ENCODE results near the gene NCAM1.
A peak's percentile ranks its signal among the peaks of the same experiment; 100 is the strongest.

NCAM1 gene

DNA sequence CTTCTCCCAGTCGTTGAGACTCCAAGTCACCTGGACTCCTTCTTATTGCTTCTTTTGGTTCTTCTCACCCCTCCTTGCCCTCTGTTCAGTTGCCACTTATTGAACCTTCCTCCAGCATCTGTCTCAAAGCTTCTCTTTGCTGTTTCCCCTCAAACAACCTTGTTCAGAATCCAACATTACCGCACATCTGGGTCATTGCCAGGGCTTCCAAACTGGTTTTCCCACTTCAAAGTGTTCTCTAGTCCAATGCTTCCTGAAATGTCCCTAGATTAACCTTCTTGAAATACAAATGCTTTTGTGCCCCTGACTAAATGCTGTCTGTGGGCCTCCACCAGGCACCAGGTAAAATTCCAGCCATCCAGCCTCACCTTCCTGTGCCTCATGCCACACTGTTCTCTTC, 252.3 kb downstream of the NCAM1 start:
- DNase-seq = no peak

DNA sequence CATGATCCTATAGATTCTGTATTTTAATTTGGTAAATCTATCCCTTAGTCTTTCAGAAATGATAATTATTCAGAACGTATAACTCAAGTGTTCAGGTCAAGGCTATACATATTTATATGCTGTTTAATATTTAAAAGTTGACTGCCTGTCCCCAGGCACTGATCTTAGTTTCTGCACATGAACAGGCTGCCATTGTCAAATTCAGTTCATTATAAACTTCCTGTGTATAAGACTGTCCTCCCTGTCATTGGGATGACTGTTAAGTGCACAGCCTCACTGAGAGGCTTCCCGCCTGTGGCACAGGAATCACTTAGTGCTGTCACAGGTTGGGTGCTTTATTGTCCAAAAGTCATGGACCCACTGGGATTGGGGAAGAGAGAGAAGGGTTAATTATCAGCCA, 261.0 kb downstream of the NCAM1 start:
- no peak for DNase-seq

DNA sequence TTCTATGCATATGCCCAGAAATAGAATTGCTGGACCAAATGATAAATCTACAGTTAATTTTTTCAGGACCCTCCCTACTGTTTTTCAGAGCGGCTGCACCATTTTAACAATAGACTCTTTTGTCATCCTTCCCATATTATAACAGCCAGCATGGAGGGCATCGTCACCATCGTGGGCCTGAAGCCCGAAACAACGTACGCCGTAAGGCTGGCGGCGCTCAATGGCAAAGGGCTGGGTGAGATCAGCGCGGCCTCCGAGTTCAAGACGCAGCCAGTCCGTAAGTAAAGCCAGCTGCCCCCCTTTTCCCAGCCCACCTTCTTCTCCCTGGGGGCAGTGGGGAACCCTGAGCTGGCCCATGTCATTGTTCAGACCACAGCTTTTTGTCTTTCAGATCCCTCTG, 273.7 kb downstream of the NCAM1 start:
- no peak for DNase-seq

DNA sequence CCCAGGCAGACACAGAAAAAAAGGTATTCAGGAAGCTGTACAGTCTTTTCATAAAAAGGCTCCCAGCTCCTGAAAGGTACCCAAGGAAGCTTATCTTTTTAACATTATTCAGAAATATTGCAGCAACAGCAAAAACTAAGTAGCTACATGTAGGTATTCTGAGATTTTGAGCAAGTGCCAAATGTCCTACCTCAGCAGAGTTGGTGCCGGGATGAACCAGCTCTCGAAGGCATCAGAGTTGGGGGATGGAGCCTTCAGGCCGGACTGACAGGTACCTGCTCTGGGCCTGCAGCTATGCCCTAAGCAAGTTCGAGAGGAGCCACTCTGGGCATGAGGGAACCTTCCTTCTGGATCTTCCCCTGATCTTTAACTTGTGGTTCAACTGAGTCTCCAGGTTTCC, 276.0 kb downstream of the NCAM1 start:
- no peak for DNase-seq

DNA sequence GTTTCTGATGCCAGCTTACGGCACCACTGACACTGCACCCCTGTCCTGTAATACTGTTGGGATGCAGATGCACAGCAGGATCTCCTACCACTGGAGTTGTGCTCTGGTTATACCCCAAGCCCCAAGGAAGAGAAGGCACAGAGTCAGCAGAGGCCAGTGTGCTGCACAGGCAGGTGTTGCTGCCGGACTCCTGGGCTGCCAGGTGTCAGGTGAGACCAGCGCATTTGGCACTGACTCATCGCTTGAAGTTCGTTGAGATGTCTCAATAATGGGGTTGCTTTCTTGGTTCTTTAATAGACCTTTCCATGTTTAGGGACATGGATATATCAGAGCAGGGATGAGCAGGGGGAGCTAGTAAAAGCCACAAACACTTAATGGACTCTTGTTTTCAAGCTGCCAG, 277.5 kb downstream of the NCAM1 start:
- DNase-seq = no peak

DNA sequence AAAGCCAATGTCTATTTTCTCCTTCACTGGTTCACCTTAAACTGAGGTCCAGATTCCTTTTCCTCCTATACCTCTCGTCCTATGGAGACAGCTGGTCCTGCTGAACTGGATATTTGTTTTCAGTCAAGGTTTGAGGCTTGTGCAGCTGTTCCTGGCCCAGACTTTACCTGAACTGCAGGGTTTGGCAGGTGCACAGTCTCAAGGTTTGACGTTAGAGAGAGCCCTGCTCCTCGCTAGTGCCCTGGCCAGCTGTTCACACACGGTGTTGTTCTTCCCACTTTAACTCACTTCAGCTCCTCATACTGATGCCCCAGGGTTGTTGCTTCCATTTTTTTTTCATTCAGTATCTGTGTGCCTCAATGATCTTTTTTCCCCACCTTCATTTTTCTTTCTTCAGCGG, 279.2 kb downstream of the NCAM1 start:
- no peak for DNase-seq

DNA sequence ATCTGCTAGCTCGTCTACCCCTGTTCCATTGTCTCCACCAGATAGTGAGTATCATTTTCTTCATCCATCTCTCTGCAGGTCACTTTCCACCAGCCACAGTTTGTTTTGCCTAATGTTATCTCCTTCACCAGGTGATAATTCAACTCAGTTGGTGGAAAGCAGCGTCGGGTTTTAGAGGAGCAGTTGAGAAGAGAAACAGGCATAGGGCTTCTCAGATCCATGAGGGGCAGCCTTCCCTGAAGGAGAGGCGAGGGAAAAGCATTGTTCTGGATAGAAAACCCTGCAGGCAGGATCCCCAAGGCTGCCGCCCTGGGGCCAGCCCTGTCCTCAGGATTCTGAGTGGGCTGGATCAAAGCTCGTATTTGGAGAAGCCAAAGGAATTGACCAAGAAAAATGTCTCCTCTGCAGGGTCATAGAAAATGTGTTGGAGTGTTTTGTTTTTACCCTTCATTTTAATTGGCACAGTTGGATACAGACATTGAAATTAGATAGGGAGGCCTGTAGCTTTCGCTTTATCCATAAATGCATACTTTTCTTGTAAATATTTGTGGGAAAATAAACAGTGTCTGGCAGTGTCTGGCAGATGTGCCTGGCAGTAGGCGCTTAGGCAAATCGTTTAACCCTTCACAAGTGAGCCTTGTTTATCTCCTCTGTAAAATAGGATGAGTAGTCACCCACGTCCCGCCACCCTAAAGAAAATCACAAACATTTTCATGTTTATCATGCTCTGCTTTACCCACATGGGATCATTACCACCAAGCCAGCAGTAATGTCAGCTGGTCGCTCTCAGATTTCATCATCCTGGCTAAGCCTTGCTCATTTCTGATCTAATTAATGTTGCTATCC, 279.8 kb downstream of the NCAM1 start:
- no peak for DNase-seq

DNA sequence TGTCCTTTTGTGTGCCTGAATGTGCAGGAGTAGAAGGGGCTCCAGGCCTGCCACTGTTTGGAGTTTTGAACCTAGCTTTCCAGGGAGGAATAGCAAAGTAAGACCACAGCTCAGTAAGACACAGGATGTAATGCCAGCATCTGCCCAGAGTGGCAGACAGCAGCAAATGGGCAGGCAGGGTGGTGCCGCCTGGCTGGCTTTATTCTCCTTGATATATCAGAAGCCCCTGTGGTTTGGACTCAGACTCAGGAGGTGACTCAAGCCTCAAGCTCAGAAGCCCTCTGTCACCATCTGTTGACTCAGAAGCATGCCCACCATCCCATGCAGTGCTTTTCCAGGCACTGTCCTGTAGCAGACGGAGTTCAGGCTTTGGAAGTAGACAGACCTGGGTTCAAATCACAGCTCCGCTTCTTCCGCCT, 280.4 kb downstream of the NCAM1 start:
- peak; percentile 38 for DNase-seq

DNA sequence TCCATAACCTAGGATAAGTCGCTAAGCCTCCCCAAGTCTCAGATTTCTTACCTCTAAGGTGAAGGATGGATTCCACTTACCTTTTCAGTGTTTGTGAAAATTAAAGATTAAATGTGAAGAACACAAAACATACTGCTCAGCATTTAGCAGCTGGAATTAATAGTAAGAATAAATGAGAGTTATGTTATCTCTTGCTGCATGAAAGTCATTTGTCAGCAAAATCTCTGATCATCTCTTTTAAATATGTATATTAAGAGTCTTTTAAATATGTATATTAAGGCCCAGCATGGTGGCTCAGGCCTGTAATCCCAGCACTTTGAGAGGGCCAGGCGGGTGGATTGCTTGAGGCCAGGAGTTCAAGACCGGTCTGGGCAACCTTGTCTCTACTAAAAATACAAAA, 280.8 kb downstream of the NCAM1 start:
- DNase-seq = no peak

DNA sequence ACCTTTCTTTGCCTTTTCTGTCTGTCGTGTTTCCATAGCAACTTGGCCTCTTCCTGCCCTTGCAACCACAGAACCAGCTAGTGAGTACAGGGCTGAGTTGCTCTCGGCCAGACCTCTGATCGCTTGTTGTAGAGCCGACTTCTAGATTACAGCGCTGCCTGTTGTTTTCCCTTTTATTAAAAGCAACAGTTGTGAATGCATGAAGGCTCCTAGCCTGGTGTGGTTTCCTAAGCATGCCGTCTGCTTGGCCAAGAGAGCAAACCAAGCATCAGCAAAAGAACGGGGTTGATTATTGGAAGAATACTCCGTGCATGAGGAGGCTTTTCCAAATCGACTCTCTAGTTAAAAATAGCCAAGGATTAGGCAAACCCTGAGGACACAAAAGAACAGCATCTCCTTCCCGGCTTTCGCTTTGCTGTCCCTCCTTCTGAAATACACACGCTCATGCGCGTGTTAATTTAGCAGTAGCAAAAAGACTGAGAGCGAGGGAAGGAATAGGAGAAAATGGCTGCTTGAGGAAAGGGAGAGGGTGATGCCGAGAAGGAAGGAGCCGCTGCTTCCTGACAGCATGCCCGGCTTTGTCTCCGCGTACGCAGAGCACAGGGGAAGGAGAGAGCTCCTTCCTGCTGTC, 281.7 kb downstream of the NCAM1 start:
- DNase-seq = peak; percentile 64

DNA sequence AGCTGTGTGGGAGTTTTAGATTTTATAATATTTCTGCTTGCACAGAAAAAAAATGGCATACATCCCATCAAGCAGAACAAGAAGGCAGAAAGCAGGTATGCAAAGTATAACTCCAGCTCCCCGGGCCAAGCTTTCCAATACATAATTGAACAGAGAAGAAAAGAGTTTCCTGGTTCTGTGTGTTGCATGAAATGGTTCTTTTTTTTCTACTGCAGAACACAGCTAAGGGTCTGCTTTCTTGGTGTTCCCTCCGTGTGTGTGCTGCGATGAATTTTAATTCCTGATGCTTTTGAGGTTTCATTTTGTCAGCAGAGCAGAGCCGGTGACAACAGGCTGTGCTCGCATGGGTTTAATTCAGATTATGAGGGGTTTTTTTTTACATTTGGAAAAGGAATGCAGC, 282.5 kb downstream of the NCAM1 start:
- DNase-seq = no peak

DNA sequence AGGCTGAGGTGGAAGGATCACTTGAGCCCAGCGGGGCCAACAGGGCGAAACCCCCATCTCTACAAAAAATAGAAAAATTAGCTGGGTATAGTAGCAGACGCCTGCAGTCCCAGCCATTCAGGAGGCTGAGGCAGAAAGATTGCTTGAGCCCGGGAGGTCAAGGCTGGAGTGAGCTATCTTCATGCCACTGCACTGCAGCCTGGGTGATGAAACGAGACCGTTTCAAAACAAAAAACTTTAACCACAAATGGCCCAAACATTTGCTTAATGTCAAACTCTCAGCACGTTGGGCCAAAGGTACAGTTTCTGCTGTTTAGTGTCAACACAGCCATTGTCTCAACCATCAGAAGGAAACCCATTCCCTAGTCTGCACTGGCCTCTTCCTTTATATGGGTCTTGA, 284.0 kb downstream of the NCAM1 start:
- DNase-seq = no peak

DNA sequence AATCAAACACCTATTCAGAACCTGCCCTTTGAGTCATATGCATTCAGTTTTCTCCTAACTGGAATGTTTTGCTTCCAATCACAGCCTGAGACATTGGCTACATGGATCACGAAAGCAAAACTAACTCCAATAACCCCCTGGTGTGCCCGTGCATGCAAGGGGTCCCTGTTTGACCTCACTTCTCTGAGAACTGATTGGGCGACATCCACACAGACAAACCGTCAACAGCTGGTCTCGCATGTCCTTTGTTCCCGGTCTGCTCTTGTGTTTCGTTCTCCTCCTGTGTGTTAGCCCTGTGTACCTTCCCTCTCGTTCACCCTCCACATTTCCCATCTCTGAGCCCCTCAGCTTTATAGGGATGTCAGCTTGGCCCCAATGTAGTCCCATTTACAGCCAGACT, 286.0 kb downstream of the NCAM1 start:
- DNase-seq = peak; percentile 78

DNA sequence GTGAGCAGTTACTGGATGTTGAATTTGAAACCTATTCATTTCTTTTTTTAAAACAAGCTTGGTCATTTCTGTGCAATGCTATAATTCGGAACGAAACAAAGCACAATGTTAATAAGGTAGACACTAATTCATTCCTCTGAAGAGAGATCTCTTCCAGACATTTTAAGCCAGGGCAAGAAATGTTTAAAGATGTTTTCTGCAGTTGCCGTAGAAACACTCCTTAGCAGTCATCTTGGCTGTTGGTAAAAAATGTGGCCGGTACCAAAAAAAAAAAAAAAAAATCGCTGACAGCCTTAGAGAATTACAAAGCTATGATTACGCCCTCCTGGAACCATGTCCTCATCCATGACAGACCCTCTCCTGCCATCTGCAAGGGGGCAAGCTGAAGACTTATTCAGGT, 286.7 kb downstream of the NCAM1 start:
- no peak for DNase-seq

DNA sequence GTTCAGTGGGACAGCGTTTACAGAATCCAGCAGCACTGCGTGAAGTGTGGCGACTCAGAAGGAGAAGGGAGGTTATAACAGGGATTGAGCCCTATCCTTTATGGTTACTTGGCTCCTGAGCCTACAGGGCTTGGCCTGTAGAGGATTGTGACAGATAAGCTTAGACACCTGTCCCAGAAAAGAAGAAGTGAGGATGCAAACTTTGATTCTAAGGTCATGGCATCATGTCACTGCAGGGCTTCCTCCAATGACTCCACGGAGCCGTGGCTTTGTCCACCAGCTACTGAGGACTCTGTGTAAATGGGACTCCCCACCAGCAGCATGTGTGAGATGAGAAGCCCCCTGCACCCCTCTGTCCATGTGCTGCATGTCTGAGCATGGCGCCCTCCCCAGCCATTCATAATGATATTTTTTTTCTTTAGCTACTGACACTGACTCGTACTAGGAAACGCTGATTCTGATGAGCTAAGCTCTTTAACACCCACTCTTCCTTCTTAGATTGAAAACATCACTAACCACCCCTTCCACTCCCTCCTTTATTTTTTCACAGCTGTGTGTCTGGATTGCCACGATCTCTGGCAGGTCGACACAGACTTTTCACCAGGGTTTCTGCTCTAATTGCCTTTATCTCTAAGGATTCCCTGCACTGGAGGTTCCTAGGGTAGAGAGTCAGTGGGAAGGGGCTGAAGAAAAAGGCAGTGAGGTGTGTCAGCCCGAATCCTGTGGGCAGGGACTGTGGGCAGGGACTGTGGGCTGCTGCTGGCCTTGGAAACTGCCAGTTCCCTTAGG, 287.7 kb downstream of the NCAM1 start:
- peak; percentile 63 for DNase-seq

DNA sequence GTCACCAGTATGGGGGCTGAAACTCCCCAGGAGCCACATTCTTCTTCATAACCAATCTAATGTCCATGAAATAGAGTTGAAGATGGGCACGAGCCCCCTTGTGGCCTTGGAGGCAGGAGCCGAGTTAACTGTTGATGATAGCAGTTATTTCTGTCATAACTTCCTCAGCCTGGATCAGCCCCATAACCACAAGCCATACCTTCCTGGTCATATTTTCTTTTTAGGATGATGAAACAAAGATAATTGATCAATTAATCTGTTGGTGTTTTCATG, 288.2 kb downstream of the NCAM1 start:
- DNase-seq = peak; percentile 60

DNA sequence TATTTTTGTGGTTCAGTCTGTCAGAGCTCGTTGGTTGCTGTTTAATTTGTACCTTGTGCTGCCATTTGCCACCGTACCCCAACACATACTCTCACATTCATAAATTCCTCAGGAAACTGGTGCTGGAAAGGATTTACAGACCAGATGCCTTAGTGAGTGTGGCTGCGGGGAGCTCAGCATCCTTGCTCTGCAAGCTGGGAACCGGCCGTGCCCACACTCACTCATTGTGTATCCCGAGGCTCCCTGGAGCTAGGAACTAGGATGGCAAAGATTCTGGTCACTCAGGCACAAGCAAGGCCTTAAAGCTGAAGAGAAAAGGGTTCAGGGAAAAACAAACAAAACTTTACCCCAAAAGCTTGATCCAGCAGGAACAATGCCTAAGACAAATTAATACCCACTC, 288.6 kb downstream of the NCAM1 start:
- DNase-seq = no peak

DNA sequence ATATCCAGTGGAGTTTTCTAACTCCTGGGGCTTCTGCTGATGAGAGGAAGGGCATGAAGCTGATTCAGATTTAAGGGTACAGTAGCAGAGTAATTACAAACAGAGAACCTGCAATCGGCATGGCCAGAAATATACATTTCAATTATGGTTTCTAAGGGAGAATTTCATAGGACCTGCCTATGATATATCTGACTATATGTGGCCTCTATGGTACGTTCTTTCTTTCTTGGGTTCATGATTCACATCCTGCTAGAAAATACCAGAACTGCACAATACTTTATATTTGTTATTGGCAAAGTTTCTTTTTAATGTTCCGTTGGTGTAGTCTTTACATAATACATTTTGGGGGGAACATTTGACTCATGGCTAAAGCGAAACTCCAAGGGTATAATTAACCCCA, 290.1 kb downstream of the NCAM1 start:
- no peak for DNase-seq

DNA sequence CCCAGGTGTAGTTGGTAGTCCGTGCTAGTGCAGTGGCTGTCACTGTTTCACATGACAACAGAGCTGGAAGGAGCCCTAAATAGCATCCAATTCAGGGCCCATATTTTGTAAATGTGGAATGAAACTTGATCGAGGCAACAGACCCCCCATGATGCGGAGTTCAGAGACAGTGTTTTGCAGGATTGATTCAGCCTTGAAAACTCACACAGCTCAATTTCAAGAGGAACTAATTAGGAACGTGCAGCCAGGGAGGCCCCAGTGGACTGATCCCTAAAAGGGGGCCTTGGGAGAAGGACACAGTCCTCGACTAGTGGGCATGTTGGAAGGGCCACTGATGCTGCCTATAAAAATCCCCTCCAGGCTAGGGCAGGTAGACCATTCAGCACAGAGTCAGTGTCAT, 292.2 kb downstream of the NCAM1 start:
- DNase-seq = no peak

DNA sequence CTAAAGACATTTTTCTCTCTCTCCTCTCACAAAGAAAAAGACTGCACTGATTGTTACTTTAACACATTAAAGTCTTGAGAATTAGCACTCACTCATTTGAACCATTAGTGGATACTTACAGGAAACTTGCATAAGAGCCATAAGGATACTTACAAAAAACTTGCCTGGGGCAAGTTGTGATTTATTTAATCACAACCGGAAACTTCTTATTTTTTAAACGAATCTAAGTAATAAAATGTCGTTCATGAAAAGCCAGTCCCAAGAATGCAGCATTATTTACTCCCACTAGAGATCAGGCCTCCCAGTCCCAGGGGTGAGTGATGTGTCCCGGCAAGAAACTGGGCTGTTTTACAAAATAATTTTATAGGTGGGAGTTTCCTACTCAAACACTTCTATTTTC, 293.9 kb downstream of the NCAM1 start:
- no peak for DNase-seq

DNA sequence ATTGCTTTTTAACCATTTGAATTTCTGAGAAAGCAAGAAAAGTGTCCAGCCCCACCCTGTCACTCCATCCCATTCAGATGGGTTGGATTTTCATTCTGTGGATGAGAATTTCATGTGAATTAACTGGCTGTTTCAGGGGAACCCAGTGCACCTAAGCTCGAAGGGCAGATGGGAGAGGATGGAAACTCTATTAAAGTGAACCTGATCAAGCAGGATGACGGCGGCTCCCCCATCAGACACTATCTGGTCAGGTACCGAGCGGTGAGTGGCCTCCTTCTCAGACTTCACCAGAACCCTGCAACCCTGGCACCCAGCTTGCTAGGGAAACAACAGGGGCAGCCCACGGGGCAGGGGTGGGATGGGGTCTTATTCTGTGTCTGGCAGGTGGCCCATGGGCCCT, 294.5 kb downstream of the NCAM1 start:
- DNase-seq = no peak

DNA sequence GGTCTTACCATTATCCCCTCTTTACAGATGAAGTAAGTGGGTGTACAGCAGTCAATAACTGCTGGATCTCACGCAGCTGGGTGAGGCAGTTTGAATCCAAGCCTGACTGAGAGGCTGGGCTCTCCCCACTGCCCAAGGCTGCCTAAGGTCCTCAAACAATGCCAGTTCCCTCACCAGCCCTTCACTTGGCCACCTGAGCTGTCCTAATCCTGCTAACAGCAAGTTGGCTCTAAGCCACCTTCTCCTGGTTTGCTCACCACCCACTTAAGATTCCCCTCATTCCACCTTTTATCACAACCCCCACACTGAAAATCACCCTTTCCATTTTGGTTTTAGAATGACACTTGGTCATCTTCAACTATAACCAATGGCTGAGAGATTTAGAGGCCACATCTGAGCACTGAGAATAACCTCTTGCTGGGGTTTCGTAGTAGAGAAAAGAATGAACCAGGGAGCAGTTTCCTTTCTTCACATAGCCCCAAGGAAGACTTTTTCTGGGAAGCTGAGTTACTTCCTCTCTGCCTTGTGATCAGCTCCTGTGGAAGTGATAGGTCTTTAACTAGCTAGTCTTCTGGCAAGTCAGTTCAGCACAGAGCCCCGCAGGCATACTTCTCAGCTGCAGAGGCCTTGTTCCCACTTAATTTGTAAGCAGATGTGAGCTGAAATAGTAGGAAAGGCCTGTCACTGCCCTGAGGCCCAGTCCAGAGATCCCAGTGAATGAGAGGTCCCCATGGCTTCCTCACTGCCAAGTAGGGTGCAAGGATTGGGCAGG, 295.4 kb downstream of the NCAM1 start:
- DNase-seq = no peak

DNA sequence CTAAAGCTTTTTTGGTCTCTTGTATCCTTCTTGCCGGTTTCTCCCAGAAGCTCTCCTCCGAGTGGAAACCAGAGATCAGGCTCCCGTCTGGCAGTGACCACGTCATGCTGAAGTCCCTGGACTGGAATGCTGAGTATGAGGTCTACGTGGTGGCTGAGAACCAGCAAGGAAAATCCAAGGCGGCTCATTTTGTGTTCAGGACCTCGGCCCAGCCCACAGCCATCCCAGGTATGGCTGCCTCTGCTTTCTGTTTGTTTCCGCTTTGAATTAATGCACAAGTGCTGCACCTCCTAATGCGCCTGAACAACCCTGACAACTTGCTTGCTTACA, 298.8 kb downstream of the NCAM1 start:
- no peak for DNase-seq

DNA sequence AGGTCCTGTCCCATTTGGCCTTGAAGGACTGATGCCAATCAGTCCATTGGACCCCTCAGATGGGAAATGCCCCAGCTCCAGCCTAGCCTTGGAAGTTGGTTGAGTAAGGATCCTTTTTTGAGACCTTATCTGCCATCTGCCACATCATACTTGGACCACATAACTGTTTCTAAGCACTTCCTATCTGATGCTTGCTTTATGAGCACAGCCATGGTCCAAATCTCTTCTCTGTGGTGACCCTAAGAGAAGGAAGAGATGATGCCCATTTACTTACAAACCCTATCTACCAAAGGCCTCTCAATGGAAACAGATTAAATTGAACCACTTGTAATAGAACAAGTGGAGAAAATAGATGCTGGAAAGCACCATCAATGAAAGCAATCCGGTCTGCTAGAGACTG, 299.3 kb downstream of the NCAM1 start:
- DNase-seq = no peak
